CD14-positive monocyte (primary cell): Measurements from ENCODE around the gene MBD1. TPM values are rescaled to one million over a fixed set of nuclear protein-coding genes. Genes with fewer than 3 reads are reported as not detected.

Source experiments
- DNase-seq, 3 donors: peaks; one replicate each; pipeline ENCODE4 v3.0.0-alpha.2; 2011 to 2022
- H2AFZ ChIP-seq: 2 replicates; pipeline ENCODE4 v1.6.0; 2012; ENCODE audit warnings: mild to moderate bottlenecking, low read depth, low read length, inconsistent platforms; ENCODE audit not compliant: insufficient read depth, poor library complexity, severe bottlenecking
- H3K27ac ChIP-seq, 2 donors: 1 replicate in 1 of 2; 2 replicates in 1 of 2; pipeline ENCODE4 v1.5.1; 2012 to 2013; ENCODE audit warnings: low read length in 2 of 2, control low read depth in 1 of 2, inconsistent platforms in 1 of 2, low read depth in 1 of 2, mild to moderate bottlenecking in 1 of 2
- H3K27me3 ChIP-seq, 2 donors: one replicate each; pipeline versions ENCODE4 v1.6.0 to v1.6.1; 2011 to 2013; ENCODE audit warnings: low read length in 2 of 2; ENCODE audit not compliant: control insufficient read depth in 2 of 2, insufficient read depth in 2 of 2
- H3K36me3 ChIP-seq, 2 donors: replicated peaks in 1 of 2; 1 replicate in 1 of 2; 2 replicates in 1 of 2; pipeline versions ENCODE4 v1.5.1 to v1.6.1; 2012 to 2013; ENCODE audit warnings: low read length in 2 of 2, control low read depth in 1 of 2, inconsistent platforms in 1 of 2, mild to moderate bottlenecking in 1 of 2; ENCODE audit not compliant: insufficient read depth in 2 of 2, control insufficient read depth in 1 of 2
- H3K4me1 ChIP-seq, 2 donors: 1 replicate in 1 of 2; 2 replicates in 1 of 2; pipeline versions ENCODE4 v1.5.1 to v1.6.1; 2012 to 2013; ENCODE audit warnings: low read length in 2 of 2, control low read depth in 1 of 2, inconsistent platforms in 1 of 2, mild to moderate bottlenecking in 1 of 2, moderate library complexity in 1 of 2; ENCODE audit not compliant: insufficient read depth in 2 of 2, control insufficient read depth in 1 of 2
- H3K4me2 ChIP-seq: replicated peaks from 2 replicates; pipeline ENCODE3; 2012; ENCODE audit warnings: low read length, moderate library complexity, mild to moderate bottlenecking; ENCODE audit not compliant: poor library complexity, severe bottlenecking; ENCODE audit errors: extremely low read depth
- H3K4me3 ChIP-seq, 3 experiments: fragments of 200-600 bp in 1 of 3; sonication (generic) in 1 of 3; replicated peaks in 1 of 3; 1 replicate in 2 of 3; 2 replicates in 1 of 3; pipeline ENCODE4 v1.5.1; 2011 to 2013; ENCODE audit warnings: low read length in 3 of 3, mild to moderate bottlenecking in 3 of 3, control low read depth in 2 of 3, low read depth in 2 of 3, inconsistent platforms in 1 of 3, moderate library complexity in 1 of 3
- H3K79me2 ChIP-seq: 2 replicates; pipeline ENCODE4 v1.6.0; 2012; ENCODE audit warnings: mild to moderate bottlenecking, control low read depth, inconsistent platforms, low read length, moderate library complexity; ENCODE audit not compliant: insufficient read depth
- H3K9ac ChIP-seq: 2 replicates; pipeline ENCODE4 v1.6.0; 2017; ENCODE audit warnings: low read length, mild to moderate bottlenecking; ENCODE audit not compliant: insufficient read depth, poor library complexity, severe bottlenecking
- H3K9me3 ChIP-seq, 2 donors: replicated peaks in 1 of 2; 1 replicate in 1 of 2; 2 replicates in 1 of 2; pipeline versions ENCODE4 v1.5.1 to v1.6.1; 2012 to 2013; ENCODE audit warnings: low read length in 2 of 2, control low read depth in 1 of 2; ENCODE audit not compliant: control insufficient read depth in 1 of 2, insufficient read depth in 1 of 2
- H4K20me1 ChIP-seq: 2 replicates; pipeline ENCODE4 v1.6.0; 2012; ENCODE audit warnings: mild to moderate bottlenecking, low read length, control low read depth, moderate library complexity; ENCODE audit not compliant: insufficient read depth
- H3K27ac Mint-ChIP-seq, 7 donors: one replicate each; pipeline ENCODE4 v1.8.0; 2020; ENCODE audit warnings: mild to moderate bottlenecking in 7 of 7, mixed read lengths in 7 of 7, moderate library complexity in 6 of 7, inconsistent platforms in 2 of 7
- H3K27me3 Mint-ChIP-seq, 3 donors: one replicate each; pipeline ENCODE4 v1.8.0; 2021 to 2022; ENCODE audit warnings: low read depth in 3 of 3, mild to moderate bottlenecking in 3 of 3, mixed read lengths in 3 of 3, moderate library complexity in 3 of 3, inconsistent platforms in 1 of 3
- H3K36me3 Mint-ChIP-seq, 2 donors: one replicate each; pipeline ENCODE4 v1.8.0; 2020; ENCODE audit warnings: mixed read lengths in 2 of 2, inconsistent platforms in 1 of 2, mild to moderate bottlenecking in 1 of 2
- H3K4me1 Mint-ChIP-seq: one replicate; pipeline ENCODE4 v1.8.0; 2020; ENCODE audit warnings: mild to moderate bottlenecking, mixed read lengths
- H3K4me3 Mint-ChIP-seq, 2 donors: one replicate each; pipeline ENCODE4 v1.8.0; 2020; ENCODE audit warnings: mild to moderate bottlenecking in 2 of 2, mixed read lengths in 2 of 2, moderate library complexity in 1 of 2
- H3K9me3 Mint-ChIP-seq, 7 donors: one replicate each; pipeline ENCODE4 v1.8.0; 2020 to 2022; ENCODE audit warnings: mixed read lengths in 7 of 7, mild to moderate bottlenecking in 6 of 7, moderate library complexity in 6 of 7, inconsistent platforms in 2 of 7
- CTCF ChIP-seq: fragments of 200-600 bp; IDR thresholded peaks from one replicate; pipeline ENCODE4 v1.8.0; 2022; ENCODE audit warnings: antibody characterized with exemption, mild to moderate bottlenecking
- WGBS: methylation state at CpG from one replicate; pipeline ENCODE4 v1.1.5; 2013; ENCODE audit warnings: missing lambda C conversion rate; ENCODE audit not compliant: insufficient coverage; 5-methylcytosine and 5-hydroxymethylcytosine counted together
- intact Hi-C, 2 donors: fragments of 100-400 bp; cut with micrococcal nuclease; formaldehyde crosslinking; loops; one replicate each; pipeline versions ENCODE4 v1.15.0 to v1.15.1; 2023
- polyA plus RNA-seq, 3 donors: library from polyadenylated mRNA; depleted of rRNA in 1 of 3; unstranded in 2 of 3; stranded (reverse) in 1 of 3; fragments of 300-500 nt in 2 of 3; fragments of >200 nt in 1 of 3; fragmentation: Illumina TruSeq in 2 of 3; gene quantifications; 1 replicate in 2 of 3; 2 replicates in 1 of 3; pipeline ENCODE4 v1.2.3, GENCODE V29; 2012 to 2021

MBD1 gene
- polyA plus RNA-seq, 3 donors, result 13.2 to 88.6 (median 17.4) TPM

DNA sequence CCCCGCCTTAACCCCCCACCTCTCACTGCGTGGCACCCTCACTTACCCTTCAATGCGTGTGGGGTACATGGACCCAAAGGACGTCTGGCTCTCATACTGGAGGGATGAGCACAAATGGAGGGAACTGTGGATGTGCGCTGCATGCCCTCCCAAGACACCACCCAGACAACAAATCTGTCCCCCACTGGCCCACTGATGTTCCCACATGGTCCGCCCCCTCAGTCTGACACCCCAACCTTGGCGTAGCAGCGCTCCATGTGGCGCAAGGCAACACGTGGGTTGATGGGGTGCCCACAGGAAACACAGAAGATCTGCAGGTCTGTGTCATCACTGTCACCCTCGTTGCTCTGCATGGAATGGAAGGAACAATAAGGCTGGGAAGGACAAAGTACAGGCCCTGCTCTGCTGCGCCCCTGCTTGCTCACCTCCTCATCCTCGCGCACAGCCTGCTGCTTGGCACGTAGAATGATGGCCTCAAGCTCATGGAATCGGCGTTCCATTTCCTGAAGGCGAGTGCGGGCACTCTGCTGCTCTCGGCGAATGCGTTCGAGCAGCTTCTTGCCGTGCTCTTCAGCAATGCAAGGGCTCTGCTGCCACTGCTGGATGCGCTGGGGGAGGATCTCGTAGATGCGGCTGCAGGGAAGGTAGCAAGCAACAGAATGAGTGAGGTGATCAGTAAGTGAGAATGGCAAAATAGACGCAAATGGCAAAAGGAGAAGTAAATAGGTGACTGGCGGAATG, 2.3 kb upstream of the MBD1 start:
- Histone ChIP-seq H3K4me3 (no peak overlapping the region), H3K4me1 (peaks cover 38 to 67% of the 10 kb centered on the region in 2 donors), H3K36me3 (peaks cover 33 to 53% of the 10 kb centered on the region in 2 donors), H3K4me2 (no peak overlapping the region), H4K20me1 (no peaks in the 10 kb centered on the region), H2AFZ (no peak overlapping the region), H3K9me3 (no peaks in the 10 kb centered on the region), H3K9ac (no peak overlapping the region), H3K79me2 (peaks cover 45% of the 10 kb centered on the region), H3K27ac (peak overlapping the region in 1 of 2 donors; percentile 34), H3K27me3 (no peaks in the 10 kb centered on the region)
- Mint-ChIP-seq H3K4me3 (peak overlapping the region in 1 of 2 donors; percentile 48), H3K9me3 (peaks cover 0 to 2% (median 0%) of the 10 kb centered on the region in 7 donors), H3K27me3 (peaks cover 0 to 2% (median 0%) of the 10 kb centered on the region in 3 donors), H3K4me1 (peaks cover 57% of the 10 kb centered on the region), H3K36me3 (peaks cover 43 to 49% of the 10 kb centered on the region in 2 donors), H3K27ac (peak overlapping the region; percentile 80 to 96 (median 89))
- 85% methylated on average over 27 of the region's 29 CpGs for whole genome bisulfite sequencing
- no peak for DNase-seq
- intact Hi-C loops, result loop anchor here (5.0 to 10.0 kb wide), 3 partner anchors 74 to 789 kb away; partner anchors contain the start of genes SKA1 (in 2 of the 2) and RPL17 (in 1 of the 2)
- TF ChIP-seq CTCF, result no peak

- no peak for DNase-seq
- TF ChIP-seq CTCF, result no peak
- Histone ChIP-seq H3K4me2 (peak overlapping the region; percentile 77), H4K20me1 (no peaks in the 10 kb centered on the region), H3K4me1 (peaks cover 33 to 62% of the 10 kb centered on the region in 2 donors), H3K27ac (peak overlapping the region in 1 of 2 donors; percentile 86), H3K9me3 (no peaks in the 10 kb centered on the region), H3K4me3 (peak overlapping the region in 1 of 3 experiments; percentile 86), H3K79me2 (peaks cover 48% of the 10 kb centered on the region), H2AFZ (no peak overlapping the region), H3K36me3 (peaks cover 36 to 62% of the 10 kb centered on the region in 2 donors), H3K9ac (no peak overlapping the region), H3K27me3 (no peaks in the 10 kb centered on the region)
- 97% methylated on average over 41 of the region's 42 CpGs for WGBS
- Mint-ChIP-seq H3K4me3 (peak overlapping the region in 1 of 2 donors; percentile 58), H3K9me3 (peaks cover 0 to 2% (median 0%) of the 10 kb centered on the region in 7 donors), H3K4me1 (peaks cover 57% of the 10 kb centered on the region), H3K27me3 (peaks cover 0 to 2% (median 0%) of the 10 kb centered on the region in 3 donors), H3K27ac (peak overlapping the region in 5 of 7 donors; percentile 80 to 96 (median 93)), H3K36me3 (peaks cover 47 to 52% of the 10 kb centered on the region in 2 donors)
- intact Hi-C loops, result loop anchor here (5.0 to 10.0 kb wide), 3 partner anchors 75 to 788 kb away; partner anchors contain the start of genes SKA1 (in 2 of the 2) and RPL17 (in 1 of the 2)
These were observed 1.4 kb upstream of the MBD1 start for GRCh38 chr18:50282521-50283335.
